ENCODE data around the gene AVL9.

DNA sequence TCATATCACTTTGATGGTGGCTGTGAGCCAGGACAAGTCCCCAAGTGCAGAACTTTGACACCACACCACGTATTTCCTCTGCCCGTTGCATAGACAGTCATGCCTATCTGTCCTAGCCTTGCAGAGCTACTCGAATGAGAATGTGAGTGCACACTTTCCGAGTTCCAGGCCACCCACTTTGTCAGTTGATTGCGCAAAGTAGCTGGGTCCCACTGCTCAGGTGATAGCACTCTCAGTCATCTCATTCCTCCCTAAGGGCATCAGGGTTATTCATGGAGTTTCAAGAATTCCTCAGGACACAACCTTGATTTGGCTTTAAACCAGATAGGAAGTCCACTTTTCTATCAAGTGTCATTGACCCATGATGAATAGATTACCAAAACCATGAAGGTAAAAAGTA, 24.4 kb upstream of the AVL9 start:
- TF ChIP-seq, protein P1, sequence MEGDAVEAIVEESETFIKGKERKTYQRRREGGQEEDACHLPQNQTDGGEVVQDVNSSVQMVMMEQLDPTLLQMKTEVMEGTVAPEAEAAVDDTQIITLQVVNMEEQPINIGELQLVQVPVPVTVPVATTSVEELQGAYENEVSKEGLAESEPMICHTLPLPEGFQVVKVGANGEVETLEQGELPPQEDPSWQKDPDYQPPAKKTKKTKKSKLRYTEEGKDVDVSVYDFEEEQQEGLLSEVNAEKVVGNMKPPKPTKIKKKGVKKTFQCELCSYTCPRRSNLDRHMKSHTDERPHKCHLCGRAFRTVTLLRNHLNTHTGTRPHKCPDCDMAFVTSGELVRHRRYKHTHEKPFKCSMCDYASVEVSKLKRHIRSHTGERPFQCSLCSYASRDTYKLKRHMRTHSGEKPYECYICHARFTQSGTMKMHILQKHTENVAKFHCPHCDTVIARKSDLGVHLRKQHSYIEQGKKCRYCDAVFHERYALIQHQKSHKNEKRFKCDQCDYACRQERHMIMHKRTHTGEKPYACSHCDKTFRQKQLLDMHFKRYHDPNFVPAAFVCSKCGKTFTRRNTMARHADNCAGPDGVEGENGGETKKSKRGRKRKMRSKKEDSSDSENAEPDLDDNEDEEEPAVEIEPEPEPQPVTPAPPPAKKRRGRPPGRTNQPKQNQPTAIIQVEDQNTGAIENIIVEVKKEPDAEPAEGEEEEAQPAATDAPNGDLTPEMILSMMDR (IDR thresholded peaks at IDR 0.05 in 8 of 11, conservative IDR thresholded peaks at IDR 0.05 in 3 of 11) = no peak
- TF ChIP-seq POLR2A (IDR thresholded peaks at IDR 0.05) (no peak), POLR2AphosphoS5 (IDR thresholded peaks at IDR 0.05) (no peak)
